Endothelial cell (in vitro differentiated cells): ENCODE measurements around the gene CFAP46. TPM values are rescaled to one million over a fixed set of nuclear protein-coding genes. Genes with fewer than 3 reads are reported as not detected.

Experiments used
- DNase-seq: peaks from one replicate; pipeline ENCODE4 v3.0.0; 2021; ENCODE audit warnings: low spot score
- H3K27ac Mint-ChIP-seq: one replicate; pipeline ENCODE4 v1.8.0; 2021; ENCODE audit warnings: mixed read lengths, inconsistent platforms; ENCODE audit not compliant: unreplicated experiment
- H3K27me3 Mint-ChIP-seq: one replicate; pipeline ENCODE4 v1.8.0; 2021; ENCODE audit warnings: mild to moderate bottlenecking, moderate library complexity, mixed read lengths, inconsistent platforms; ENCODE audit not compliant: unreplicated experiment
- H3K36me3 Mint-ChIP-seq: one replicate; pipeline ENCODE4 v1.8.0; 2021; ENCODE audit warnings: mild to moderate bottlenecking, low read depth, mixed read lengths, inconsistent platforms; ENCODE audit not compliant: unreplicated experiment
- H3K4me1 Mint-ChIP-seq: one replicate; pipeline ENCODE4 v1.8.0; 2021; ENCODE audit warnings: mild to moderate bottlenecking, mixed read lengths, inconsistent platforms; ENCODE audit not compliant: unreplicated experiment
- H3K4me3 Mint-ChIP-seq: one replicate; pipeline ENCODE4 v1.8.0; 2021; ENCODE audit warnings: mild to moderate bottlenecking, mixed read lengths, inconsistent platforms; ENCODE audit not compliant: unreplicated experiment
- H3K9me3 Mint-ChIP-seq: one replicate; pipeline ENCODE4 v1.8.0; 2021; ENCODE audit warnings: mixed read lengths, inconsistent platforms; ENCODE audit not compliant: unreplicated experiment
- CTCF ChIP-seq: fragments of 200-600 bp; sonication (generic); IDR thresholded peaks from one replicate; pipeline ENCODE4 v1.5.0; 2021; ENCODE audit warnings: antibody characterized with exemption; ENCODE audit not compliant: unreplicated experiment
- total RNA-seq: library from RNA; stranded (reverse); fragmentation: NEBNext Ultra II Directional; extraction: Animal tissue kit (Norgen Biotek cat#: 25700); gene quantifications from one replicate; pipeline ENCODE4 v1.2.1, GENCODE V29; 2021; ENCODE audit not compliant: unreplicated experiment

CFAP46 gene
- total RNA-seq, 1 donor from 2014 or later = 0.95 TPM

GRCh38 chr10:132946806-132947546 is 4.6 kb upstream of the CFAP46 start:
- H3K4me3 Mint-ChIP-seq = no peak overlapping the region
- no peak for TF ChIP-seq CTCF
- peaks cover 3% of the 10 kb centered on the region for H3K4me1 Mint-ChIP-seq
- no peaks in the 10 kb centered on the region for H3K9me3 Mint-ChIP-seq
- no peak overlapping the region for H3K27ac Mint-ChIP-seq
- H3K27me3 Mint-ChIP-seq = peaks cover 6% of the 10 kb centered on the region
- no peak for DNase-seq
- peaks cover 8% of the 10 kb centered on the region for H3K36me3 Mint-ChIP-seq

- Mint-ChIP-seq H3K27me3 (peaks cover 7% of the 10 kb centered on the region), H3K9me3 (no peaks in the 10 kb centered on the region), H3K4me1 (peaks cover 3% of the 10 kb centered on the region), H3K27ac (no peak overlapping the region), H3K36me3 (peaks cover 8% of the 10 kb centered on the region), H3K4me3 (no peak overlapping the region)
- no peak for DNase-seq
- TF ChIP-seq CTCF = no peak
These were observed 3.9 kb upstream of the CFAP46 start for GRCh38 chr10:132946311-132946710.

- H3K27me3 Mint-ChIP-seq = peaks cover 7% of the 10 kb centered on the region
- DNase-seq = no peak
- H3K27ac Mint-ChIP-seq = peak overlapping the region; percentile 38
- TF ChIP-seq CTCF = no peak
- no peak overlapping the region for H3K4me3 Mint-ChIP-seq
- peaks cover 8% of the 10 kb centered on the region for H3K36me3 Mint-ChIP-seq
- H3K9me3 Mint-ChIP-seq = no peaks in the 10 kb centered on the region
- peaks cover 3% of the 10 kb centered on the region for H3K4me1 Mint-ChIP-seq
These were observed 3.5 kb upstream of the CFAP46 start for GRCh38 chr10:132945894-132946255.

GRCh38 chr10:132945125-132945893 is 2.9 kb upstream of the CFAP46 start:
- no peaks in the 10 kb centered on the region for H3K9me3 Mint-ChIP-seq
- H3K36me3 Mint-ChIP-seq = peaks cover 8% of the 10 kb centered on the region
- no peak for TF ChIP-seq CTCF
- DNase-seq = no peak
- peaks cover 7% of the 10 kb centered on the region for H3K27me3 Mint-ChIP-seq
- H3K27ac Mint-ChIP-seq = no peak overlapping the region
- peaks cover 3% of the 10 kb centered on the region for H3K4me1 Mint-ChIP-seq
- no peak overlapping the region for H3K4me3 Mint-ChIP-seq

GRCh38 chr10:132944510-132944909 is 2.1 kb upstream of the CFAP46 start:
- Mint-ChIP-seq H3K9me3 (no peaks in the 10 kb centered on the region), H3K36me3 (peaks cover 8% of the 10 kb centered on the region), H3K4me3 (no peak overlapping the region), H3K27ac (no peak overlapping the region), H3K4me1 (peaks cover 3% of the 10 kb centered on the region), H3K27me3 (peaks cover 10% of the 10 kb centered on the region)
- TF ChIP-seq CTCF = no peak
- DNase-seq = no peak
